H1 (cell line): ENCODE measurements around the gene MAGI2. TPM values are rescaled to one million over a fixed set of nuclear protein-coding genes. Genes with fewer than 3 reads are reported as not detected.

ENCODE experiments used
- CTCF ChIA-PET: fragments of 300-600 bp; sonication (Branson Sonifier 250); formaldehyde crosslinking; loops from one replicate; lab custom pipeline; 2021; ENCODE audit not compliant: partially characterized antibody; lab: Charles Lee
- POLR2A ChIA-PET: fragments of 300-600 bp; sonication (Branson Sonifier 250); formaldehyde crosslinking; loops from one replicate; lab custom pipeline; 2021; ENCODE audit warnings: inconsistent platforms; ENCODE audit not compliant: partially characterized antibody; lab: Charles Lee
- DNase-seq, 2 experiments: peaks; one replicate each; pipeline versions ENCODE4 v3.0.0 to v3.0.0-alpha.2; 2010 to 2022; ENCODE audit warnings: low spot score in 2 of 2, low read depth in 1 of 2, mixed read lengths in 1 of 2
- FAIRE-seq: peaks from 2 replicates; lab custom pipeline; 2011; peaks lifted over from hg19 to GRCh38; lab: Jason Lieb, UNC
- H2AFZ ChIP-seq: 2 replicates; pipeline ENCODE4 v1.8.1; 2012; ENCODE audit warnings: low read length, inconsistent platforms
- H2AK5ac ChIP-seq: 2 replicates; pipeline ENCODE4 v1.6.1; 2013; ENCODE audit warnings: low read depth, low read length
- H2BK120ac ChIP-seq: replicated peaks from 2 replicates; pipeline ENCODE3; 2013; ENCODE audit warnings: low read depth, low read length, inconsistent platforms
- H2BK12ac ChIP-seq: 2 replicates; pipeline ENCODE4 v1.6.1; 2013; ENCODE audit warnings: low read depth, low read length
- H2BK15ac ChIP-seq: 2 replicates; pipeline ENCODE4 v1.6.1; 2013; ENCODE audit warnings: low read length
- H2BK20ac ChIP-seq: 2 replicates; pipeline ENCODE4 v1.6.1; 2013; ENCODE audit warnings: low read length
- H2BK5ac ChIP-seq: 2 replicates; pipeline ENCODE4 v1.6.1; 2013; ENCODE audit warnings: low read depth, low read length
- H3K14ac ChIP-seq: 2 replicates; pipeline ENCODE4 v1.6.1; 2013; ENCODE audit warnings: inconsistent platforms; ENCODE audit not compliant: insufficient read length
- H3K18ac ChIP-seq: 2 replicates; pipeline ENCODE4 v1.6.1; 2013; ENCODE audit warnings: low read length; ENCODE audit errors: extremely low read depth
- H3K23ac ChIP-seq: 2 replicates; pipeline ENCODE4 v1.6.1; 2013; ENCODE audit warnings: inconsistent platforms; ENCODE audit not compliant: insufficient read length
- H3K23me2 ChIP-seq: 2 replicates; pipeline ENCODE4 v1.6.1; 2013; ENCODE audit warnings: low read depth, low read length
- H3K27ac ChIP-seq: 2 replicates; pipeline ENCODE4 v1.6.1; 2011; ENCODE audit warnings: low read depth, low read length, inconsistent platforms
- H3K27me3 ChIP-seq, 4 experiments: replicated peaks in 1 of 4; 1 replicate in 1 of 4; 2 replicates in 3 of 4; pipeline versions ENCODE4 v1.6.1 to v1.8.1; 2011 to 2013; ENCODE audit warnings: low read length in 3 of 4, mild to moderate bottlenecking in 3 of 4, inconsistent platforms in 2 of 4, mixed read lengths in 2 of 4, moderate library complexity in 1 of 4; ENCODE audit not compliant: control insufficient read depth in 3 of 4, insufficient read depth in 3 of 4; ENCODE audit errors: extremely low read depth in 1 of 4
- H3K36me3 ChIP-seq, 4 experiments: 2 replicates each; pipeline versions ENCODE4 v1.6.1 to v1.8.1; 2011 to 2013; ENCODE audit warnings: mild to moderate bottlenecking in 4 of 4, low read length in 3 of 4, moderate library complexity in 2 of 4, control low read depth in 1 of 4, inconsistent platforms in 1 of 4; ENCODE audit not compliant: insufficient read depth in 4 of 4, control insufficient read depth in 2 of 4
- H3K4ac ChIP-seq: replicated peaks from 2 replicates; pipeline ENCODE3; 2013; ENCODE audit warnings: low read length, low read depth, mixed read lengths, inconsistent platforms; ENCODE audit not compliant: insufficient read length
- H3K4me1 ChIP-seq, 4 experiments: replicated peaks in 1 of 4; 1 replicate in 1 of 4; 2 replicates in 3 of 4; pipeline versions ENCODE4 v1.6.1 to v1.8.1; 2011 to 2013; ENCODE audit warnings: low read length in 3 of 4, inconsistent platforms in 2 of 4, mixed read lengths in 1 of 4; ENCODE audit not compliant: insufficient read depth in 4 of 4, control insufficient read depth in 3 of 4
- H3K4me2 ChIP-seq, 2 experiments: 2 replicates each; pipeline versions ENCODE4 v1.6.1 to v1.8.1; 2011 to 2013; ENCODE audit warnings: low read depth in 2 of 2, low read length in 2 of 2, control low read depth in 1 of 2, inconsistent platforms in 1 of 2, mild to moderate bottlenecking in 1 of 2; ENCODE audit not compliant: insufficient read depth in 1 of 2
- H3K4me3 ChIP-seq, 4 experiments: fragments of 200-600, 300-600 bp in 1 of 4; sonication (generic), shearing (Covaris generic), sonication (Bioruptor Twin) in 1 of 4; 2 replicates each; pipeline versions ENCODE4 v1.5.1 to v1.8.1; 2011 to 2016; ENCODE audit warnings: low read length in 4 of 4, low read depth in 3 of 4, control low read depth in 2 of 4, inconsistent platforms in 2 of 4, mild to moderate bottlenecking in 2 of 4, mixed read lengths in 1 of 4, moderate library complexity in 1 of 4; ENCODE audit not compliant: insufficient read depth in 2 of 4; ENCODE audit errors: extremely low read depth in 1 of 4
- H3K56ac ChIP-seq: replicated peaks from 2 replicates; pipeline ENCODE3; 2013; ENCODE audit warnings: low read depth, mild to moderate bottlenecking, mixed read lengths, low read length, inconsistent platforms; ENCODE audit not compliant: insufficient read length
- H3K79me1 ChIP-seq: 2 replicates; pipeline ENCODE4 v1.6.1; 2013; ENCODE audit warnings: low read depth, low read length, control low read depth
- H3K79me2 ChIP-seq, 2 experiments: 2 replicates each; pipeline versions ENCODE4 v1.6.1 to v1.8.1; 2012 to 2013; ENCODE audit warnings: low read length in 2 of 2, mild to moderate bottlenecking in 2 of 2, inconsistent platforms in 1 of 2; ENCODE audit not compliant: insufficient read depth in 2 of 2, control insufficient read depth in 1 of 2
- H3K9ac ChIP-seq, 4 experiments: replicated peaks in 1 of 4; 1 replicate in 1 of 4; 2 replicates in 3 of 4; pipeline versions ENCODE4 v1.6.1 to v1.8.1; 2011 to 2013; ENCODE audit warnings: low read depth in 3 of 4, low read length in 3 of 4, control low read depth in 2 of 4, mild to moderate bottlenecking in 2 of 4, moderate library complexity in 2 of 4, inconsistent platforms in 1 of 4; ENCODE audit errors: extremely low read depth in 1 of 4
- H3K9me3 ChIP-seq, 2 experiments: 2 replicates each; pipeline versions ENCODE4 v1.6.1 to v1.8.1; 2012 to 2013; ENCODE audit warnings: mild to moderate bottlenecking in 2 of 2, moderate library complexity in 2 of 2, control low read depth in 1 of 2, inconsistent platforms in 1 of 2, low read depth in 1 of 2, low read length in 1 of 2, mixed read lengths in 1 of 2; ENCODE audit not compliant: insufficient read depth in 2 of 2
- H4K20me1 ChIP-seq, 2 experiments: replicated peaks in 1 of 2; 2 replicates each; pipeline versions ENCODE3 to v1.8.1; 2011 to 2013; ENCODE audit warnings: inconsistent platforms in 2 of 2, low read length in 2 of 2, mild to moderate bottlenecking in 1 of 2; ENCODE audit not compliant: insufficient read depth in 2 of 2, control insufficient read depth in 1 of 2
- H4K5ac ChIP-seq: 2 replicates; pipeline ENCODE4 v1.6.1; 2013; ENCODE audit warnings: low read length, low read depth, mixed read lengths, inconsistent platforms; ENCODE audit not compliant: insufficient read length
- H4K8ac ChIP-seq: 2 replicates; pipeline ENCODE4 v1.8.0; 2013; ENCODE audit warnings: mild to moderate bottlenecking, moderate library complexity, low read length, inconsistent platforms; ENCODE audit not compliant: insufficient read depth; ENCODE audit errors: extremely low read depth
- H4K91ac ChIP-seq: replicated peaks from 2 replicates; pipeline ENCODE3; 2013; ENCODE audit warnings: low read length, mixed read lengths, inconsistent platforms; ENCODE audit not compliant: insufficient read length
- BCL11A ChIP-seq, 2 experiments: IDR thresholded peaks; one replicate each; pipeline ENCODE4 v1.6.1; 2011; ENCODE audit warnings: low read depth in 2 of 2, low read length in 2 of 2, mild to moderate bottlenecking in 2 of 2
- CBX5 ChIP-seq: fragments of 300-800, 300-1000 bp; sonication (generic); IDR thresholded peaks from 2 replicates; pipeline ENCODE4 v1.7.1; 2016; ENCODE audit warnings: antibody characterized with exemption, low read length, low read depth
- CTBP2 ChIP-seq: IDR thresholded peaks from 2 replicates; pipeline ENCODE4 v1.7.0; 2011; ENCODE audit warnings: borderline replicate concordance, mild to moderate bottlenecking, moderate library complexity, mixed read lengths, low read length; ENCODE audit not compliant: insufficient read depth, insufficient read length
- EGR1 ChIP-seq: IDR thresholded peaks from 2 replicates; pipeline ENCODE4 v1.6.1; 2011; ENCODE audit warnings: low read depth, low read length, borderline replicate concordance
- EP300 ChIP-seq, 2 experiments: IDR thresholded peaks; 1 replicate in 1 of 2; 2 replicates in 1 of 2; pipeline ENCODE4 v1.6.1; 2011 to 2012; ENCODE audit warnings: low read depth in 2 of 2, low read length in 2 of 2, mild to moderate bottlenecking in 2 of 2, borderline replicate concordance in 1 of 2, inconsistent platforms in 1 of 2, moderate library complexity in 1 of 2
- KDM1A ChIP-seq: fragments of 200-600, 300-600 bp; sonication (generic); IDR thresholded peaks from 2 replicates; pipeline ENCODE4 v1.7.1; 2016; ENCODE audit warnings: mild to moderate bottlenecking, low read length, borderline replicate concordance
- MAX ChIP-seq: IDR thresholded peaks from 2 replicates; pipeline ENCODE4 v1.6.1; 2012; ENCODE audit warnings: inconsistent platforms
- NANOG ChIP-seq: IDR thresholded peaks from 2 replicates; pipeline ENCODE4 v1.6.1; 2011; ENCODE audit warnings: low read length, low read depth, mild to moderate bottlenecking, inconsistent platforms; ENCODE audit not compliant: insufficient read depth, poor library complexity, severe bottlenecking
- PHF8 ChIP-seq: fragments of 200-600 bp; sonication (generic); conservative IDR thresholded peaks from 2 replicates; pipeline ENCODE4 v1.7.1; 2012; ENCODE audit warnings: low read depth, mild to moderate bottlenecking, inconsistent platforms, low read length, moderate library complexity
- RAD21 ChIP-seq, 2 experiments: IDR thresholded peaks in 1 of 2; conservative IDR thresholded peaks in 1 of 2; 2 replicates each; pipeline ENCODE4 v1.6.1; 2011; ENCODE audit warnings: low read depth in 2 of 2, low read length in 2 of 2, improper control_type of control experiment in 1 of 2, inconsistent platforms in 1 of 2, mild to moderate bottlenecking in 1 of 2, moderate library complexity in 1 of 2
- RFX5 ChIP-seq: IDR thresholded peaks from 2 replicates; pipeline ENCODE4 v1.6.1; 2011; ENCODE audit warnings: low read depth, low read length, improper control_type of control experiment, borderline replicate concordance
- SP2 ChIP-seq: IDR thresholded peaks from 2 replicates; pipeline ENCODE4 v1.6.1; 2012; ENCODE audit warnings: mild to moderate bottlenecking, low read length, inconsistent platforms
- WGBS, 2 experiments: shearing (Covaris generic) in 1 of 2; methylation state at CpG; one replicate each; pipeline versions ENCODE4 v1.1.6 to v1.1.7; 2013 to 2015; ENCODE audit warnings: low lambda C conversion rate in 2 of 2, mixed read lengths in 2 of 2, inconsistent platforms in 1 of 2, low coverage in 1 of 2, missing lambda C conversion rate in 1 of 2; ENCODE audit not compliant: insufficient replicate concordance in 2 of 2, insufficient coverage in 1 of 2, insufficient read length in 1 of 2; ENCODE audit errors: extremely low coverage in 1 of 2, missing lambda C conversion rate in 1 of 2; 5-methylcytosine and 5-hydroxymethylcytosine counted together
- polyA plus RNA-seq, 7 experiments: library from polyadenylated mRNA; depleted of rRNA in 3 of 7; stranded (reverse) in 5 of 7; unstranded in 2 of 7; fragments of >200 nt in 5 of 7; fragments of 200-250 nt in 2 of 7; gene quantifications; 1 replicate in 5 of 7; 2 replicates in 1 of 7; 4 replicates in 1 of 7; pipeline versions ENCODE4 v1.2.1 to v1.2.3, GENCODE V29; 2011 to 2013; ENCODE audit warnings: missing spikeins in 2 of 7, mixed read lengths in 2 of 7
- total RNA-seq: library from RNA; stranded (reverse); fragmentation: NEBNext Ultra II Directional; extraction: Animal tissue kit (Norgen Biotek cat#: 25700); gene quantifications from 2 replicates; pipeline ENCODE4 v1.2.1, GENCODE V29; 2021

The MAGI2 gene
- total and polyA plus RNA-seq, 2 of the 8 experiments (the other 6 are each of a cell fraction or from before 2014, with no cell fraction given), result 6.0 to 27.3 TPM

GRCh38 chr7:79060498-79060897 is 393.0 kb downstream of the MAGI2 start:
- Histone ChIP-seq H2BK120ac (no peak overlapping the region), H4K5ac (no peak overlapping the region), H3K9me3 (no peaks in the 10 kb centered on the region), H3K4ac (no peak overlapping the region), H2AK5ac (no peak overlapping the region), H2BK20ac (no peak overlapping the region), H3K14ac (no peak overlapping the region), H3K4me2 (no peak overlapping the region), H3K18ac (no peak overlapping the region), H3K79me1 (no peaks in the 10 kb centered on the region), H2AFZ (no peak overlapping the region), H2BK5ac (no peak overlapping the region), H2BK12ac (no peak overlapping the region), H4K91ac (no peak overlapping the region), H3K4me1 (no peaks in the 10 kb centered on the region), H3K23ac (no peak overlapping the region), H3K79me2 (no peaks in the 10 kb centered on the region), H3K9ac (no peak overlapping the region), H3K4me3 (no peak overlapping the region), H3K23me2 (no peaks in the 10 kb centered on the region), H3K27me3 (no peaks in the 10 kb centered on the region), H4K8ac (no peak overlapping the region), H4K20me1 (no peaks in the 10 kb centered on the region), H3K56ac (no peak overlapping the region), H3K27ac (no peak overlapping the region), H3K36me3 (no peaks in the 10 kb centered on the region), H2BK15ac (no peak overlapping the region)
- no peak for TF ChIP-seq CTBP2
- no peak for TF ChIP-seq RFX5
- TF ChIP-seq SP2, result no peak
- TF ChIP-seq NANOG, result no peak
- no peak for TF ChIP-seq KDM1A
- no peak for TF ChIP-seq EP300 (IDR thresholded peaks at IDR 0.05; ENCODE audit: borderline replicate concordance in 1 of 2, low read depth in 2 of 2, low read length in 2 of 2)
- no peak for TF ChIP-seq BCL11A (IDR thresholded peaks at IDR 0.05; ENCODE audit: low read depth in 2 of 2, low read length in 2 of 2)
- TF ChIP-seq PHF8, result no peak
- no peak for TF ChIP-seq CBX5
- TF ChIP-seq EGR1, result no peak
- TF ChIP-seq RAD21 (IDR thresholded peaks at IDR 0.05 in 1 of 2, conservative IDR thresholded peaks at IDR 0.05 in 1 of 2; ENCODE audit: low read depth in 2 of 2, low read length in 2 of 2), result no peak
- TF ChIP-seq MAX, result no peak
- 87% methylated on average over 3 of the region's 3 CpGs; no CpG with 5 or more reads in 1 of the 2 experiments for WGBS, 2 experiments
- CTCF ChIA-PET, result interaction anchor here (1.0 to 3.5 kb wide), 2 partner anchors 12 kb away, joined by 3 to 14 read pairs; no protein-coding TSS in a partner anchor
- DNase-seq (no peak), FAIRE-seq (no peak)
- POLR2A ChIA-PET, result no interaction called here
